Measurements from ENCODE around the gene GPR160.

DNA sequence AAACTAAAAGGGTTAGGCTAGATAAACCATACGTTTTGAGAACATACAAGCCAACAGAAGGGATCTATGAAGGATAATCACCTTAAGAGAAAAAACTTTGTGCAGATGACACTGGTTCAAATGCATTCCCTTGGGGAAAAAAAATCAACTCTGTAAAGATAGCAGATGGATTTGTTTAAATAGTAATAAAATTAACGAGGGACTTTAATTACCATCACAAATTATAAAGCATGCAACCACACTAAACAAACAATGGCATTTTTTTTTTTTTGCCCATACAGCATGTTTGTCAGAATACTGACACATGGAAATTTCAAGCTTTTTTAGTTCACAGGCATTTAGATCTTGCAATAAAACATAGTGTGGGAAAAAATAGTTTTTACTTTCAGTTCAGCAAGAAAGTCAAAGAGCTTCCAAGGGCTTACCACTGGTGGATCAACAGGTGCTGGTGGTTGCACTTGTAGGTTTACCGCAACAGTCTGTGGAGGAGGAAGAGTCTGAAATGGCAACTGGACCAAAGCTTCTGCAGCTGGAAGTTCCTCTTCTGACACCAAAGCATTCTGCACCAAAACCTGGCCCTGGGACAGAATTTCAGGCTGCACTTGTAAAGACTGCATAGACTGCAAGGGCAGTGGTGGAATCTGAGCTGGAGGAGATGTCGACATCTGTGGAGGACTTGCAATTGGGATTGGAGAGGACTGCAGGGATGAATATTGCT, 90.6 kb downstream of the GPR160 start:
- TF ChIP-seq, protein P1, sequence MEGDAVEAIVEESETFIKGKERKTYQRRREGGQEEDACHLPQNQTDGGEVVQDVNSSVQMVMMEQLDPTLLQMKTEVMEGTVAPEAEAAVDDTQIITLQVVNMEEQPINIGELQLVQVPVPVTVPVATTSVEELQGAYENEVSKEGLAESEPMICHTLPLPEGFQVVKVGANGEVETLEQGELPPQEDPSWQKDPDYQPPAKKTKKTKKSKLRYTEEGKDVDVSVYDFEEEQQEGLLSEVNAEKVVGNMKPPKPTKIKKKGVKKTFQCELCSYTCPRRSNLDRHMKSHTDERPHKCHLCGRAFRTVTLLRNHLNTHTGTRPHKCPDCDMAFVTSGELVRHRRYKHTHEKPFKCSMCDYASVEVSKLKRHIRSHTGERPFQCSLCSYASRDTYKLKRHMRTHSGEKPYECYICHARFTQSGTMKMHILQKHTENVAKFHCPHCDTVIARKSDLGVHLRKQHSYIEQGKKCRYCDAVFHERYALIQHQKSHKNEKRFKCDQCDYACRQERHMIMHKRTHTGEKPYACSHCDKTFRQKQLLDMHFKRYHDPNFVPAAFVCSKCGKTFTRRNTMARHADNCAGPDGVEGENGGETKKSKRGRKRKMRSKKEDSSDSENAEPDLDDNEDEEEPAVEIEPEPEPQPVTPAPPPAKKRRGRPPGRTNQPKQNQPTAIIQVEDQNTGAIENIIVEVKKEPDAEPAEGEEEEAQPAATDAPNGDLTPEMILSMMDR (IDR thresholded peaks at IDR 0.05) = no peak
- TF ChIP-seq POLR2A (IDR thresholded peaks at IDR 0.05) = no peak
- no peak for TF ChIP-seq POLR2AphosphoS5 (IDR thresholded peaks at IDR 0.05)

Measured in stomach (tissue), 4 donors.